A172 (cell line): ENCODE data around the gene VAT1. TPM values are rescaled to one million over a fixed set of nuclear protein-coding genes. Genes with fewer than 3 reads are reported as not detected.
"Not testable (repeated sequence)": the region's sequence is repeated elsewhere in the genome, so short reads cannot be mapped to it uniquely, and the experiment has no call there.

Experiments used
- DNase-seq: peaks from one replicate; pipeline ENCODE4 v3.0.0-alpha.2; 2015; ENCODE audit warnings: low spot score
- total RNA-seq: library from RNA; depleted of rRNA; stranded (reverse); fragments of >200 nt; shearing (Covaris generic); gene quantifications from 2 replicates; pipeline ENCODE4 v1.2.3, GENCODE V29; 2014

VAT1 gene
- total RNA-seq, 1 experiment from 2014 or later = 362 TPM

DNA sequence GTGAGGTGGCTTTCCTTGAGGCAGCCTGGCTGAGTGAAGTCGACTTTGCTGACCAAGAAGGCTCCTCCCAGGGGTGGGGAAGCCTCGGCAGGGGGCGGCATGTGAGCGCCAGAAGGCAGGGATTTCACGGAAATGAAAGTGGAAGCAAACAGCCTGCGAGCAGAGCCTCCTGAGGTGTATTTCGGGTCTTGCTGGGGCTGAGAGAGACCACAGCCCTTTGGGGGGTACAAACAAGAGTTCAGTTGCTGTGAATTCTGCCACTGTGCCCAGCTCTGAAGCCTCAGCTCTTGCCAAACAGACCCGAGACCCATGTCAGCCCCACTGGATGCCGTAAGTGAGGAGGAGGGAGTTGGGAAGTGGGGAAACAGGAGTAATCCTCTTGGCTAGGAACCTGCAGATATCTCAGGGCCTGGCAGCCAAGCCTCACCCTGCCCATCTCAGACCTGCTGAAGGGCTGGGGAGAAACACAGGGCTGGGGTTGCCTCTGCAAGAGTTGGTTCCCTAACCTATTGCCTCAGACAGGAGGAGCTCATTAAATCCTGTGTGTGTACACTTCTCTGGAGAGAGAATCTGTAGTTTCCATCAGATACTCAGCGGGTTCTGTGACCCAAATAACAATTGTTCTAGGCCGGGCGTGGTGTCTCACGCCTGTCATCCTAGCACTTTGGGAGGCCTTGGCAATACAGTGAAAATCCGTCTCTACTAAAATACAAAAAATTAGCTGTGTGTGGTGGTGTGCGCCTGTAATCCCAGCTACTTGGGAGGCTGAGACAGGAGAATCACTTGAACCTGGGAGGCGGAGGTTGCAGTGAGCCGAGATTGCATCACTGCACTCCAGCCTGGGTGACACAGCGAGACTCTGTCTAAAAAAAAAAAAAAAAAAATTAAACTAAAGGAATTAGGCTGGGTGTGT is 15.3 kb downstream of the VAT1 start, which contains the start of gene IFI35:
Gene IFI35, plus strand, starts transcription at position 146 of the 913 bp plus-strand sequence. Its CDS starts 164 bp downstream, at position 310.
- peak; percentile 86 for DNase-seq

- DNase-seq = peak; percentile 80
These were observed 18.5 kb downstream of the VAT1 start for GRCh38 chr17:43003542-43004172.

- not testable (repeated sequence) for DNase-seq
These were observed 21.3 kb downstream of the VAT1 start for GRCh38 chr17:43000894-43001293.

DNA sequence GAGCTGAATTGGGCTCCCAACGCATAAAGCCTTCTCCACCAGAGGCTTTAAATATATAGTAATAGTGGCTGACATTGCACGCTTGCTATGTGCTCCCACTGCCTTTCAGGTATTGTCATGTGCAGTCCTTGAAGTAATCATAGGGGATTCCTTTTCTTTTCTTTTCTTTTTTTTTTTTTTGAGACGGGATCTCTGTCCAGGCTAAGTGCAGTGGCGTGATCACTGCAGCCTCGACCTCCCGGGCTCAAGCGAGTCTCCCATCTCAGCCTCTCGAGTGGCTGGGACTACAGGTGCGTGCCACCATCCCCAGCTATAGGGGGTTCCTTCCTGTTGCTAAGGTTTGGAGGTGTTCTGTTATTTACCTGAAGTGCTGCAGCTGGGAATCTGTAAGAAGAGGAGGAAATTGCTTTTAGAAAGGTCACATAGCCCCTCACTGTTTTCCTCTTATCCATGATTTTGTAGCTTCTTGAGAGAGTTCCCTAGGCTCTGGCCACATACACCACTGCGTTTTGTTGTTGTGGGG is 23.1 kb downstream of the VAT1 start:
- DNase-seq = no peak

DNA sequence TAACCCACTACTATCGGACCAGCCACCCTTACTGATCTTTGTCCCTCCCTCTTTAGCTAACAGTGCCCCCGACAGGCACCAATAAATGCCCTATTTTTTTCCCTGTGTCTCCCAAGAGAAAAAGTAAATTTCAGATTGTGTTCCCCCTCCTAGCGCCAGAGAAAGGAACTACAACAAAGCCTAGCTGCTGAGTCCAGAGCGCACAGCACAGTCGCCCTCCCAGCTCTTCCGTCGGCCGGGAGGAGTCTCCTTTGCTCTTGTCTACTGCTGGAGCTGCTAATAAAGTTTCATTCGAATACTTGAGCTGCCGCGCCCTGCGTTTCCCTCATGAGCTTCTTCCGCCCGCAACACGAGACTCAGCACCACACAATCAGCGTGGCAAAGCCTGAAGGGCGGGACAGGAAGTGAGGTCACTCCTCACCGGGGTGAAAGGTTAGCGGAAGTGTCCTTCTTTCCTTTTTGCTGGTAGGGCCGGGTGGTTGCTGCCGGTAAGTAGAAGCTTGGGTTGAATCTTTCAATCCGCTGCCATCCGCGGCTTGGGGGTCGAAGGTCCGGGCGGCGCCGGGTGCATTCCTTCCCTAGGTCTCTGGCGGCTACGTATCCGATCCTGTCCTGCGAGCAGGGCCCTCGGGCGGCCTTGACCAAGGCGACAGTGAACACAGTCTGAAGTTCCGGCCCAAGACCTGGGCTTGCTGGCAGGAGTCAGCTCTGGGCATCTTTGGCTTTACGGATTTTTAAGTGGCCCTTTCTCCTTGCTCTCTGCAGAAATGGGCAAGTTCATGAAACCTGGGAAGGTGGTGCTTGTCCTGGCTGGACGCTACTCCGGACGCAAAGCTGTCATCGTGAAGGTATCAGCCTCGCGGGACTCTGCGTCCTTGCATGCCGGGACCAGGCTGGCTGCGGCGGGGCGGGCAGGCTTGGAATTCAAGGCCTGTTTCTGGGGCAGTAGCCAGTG is 23.9 kb downstream of the VAT1 start, which contains the start of gene RPL27:
Gene RPL27, plus strand, starts transcription at position 436 of the 955 bp plus-strand sequence. Its CDS starts 332 bp downstream, at position 768.
- peak; percentile 100 for DNase-seq

- no peak for DNase-seq
These were observed 24.7 kb downstream of the VAT1 start for GRCh38 chr17:42997390-42997983.

DNA sequence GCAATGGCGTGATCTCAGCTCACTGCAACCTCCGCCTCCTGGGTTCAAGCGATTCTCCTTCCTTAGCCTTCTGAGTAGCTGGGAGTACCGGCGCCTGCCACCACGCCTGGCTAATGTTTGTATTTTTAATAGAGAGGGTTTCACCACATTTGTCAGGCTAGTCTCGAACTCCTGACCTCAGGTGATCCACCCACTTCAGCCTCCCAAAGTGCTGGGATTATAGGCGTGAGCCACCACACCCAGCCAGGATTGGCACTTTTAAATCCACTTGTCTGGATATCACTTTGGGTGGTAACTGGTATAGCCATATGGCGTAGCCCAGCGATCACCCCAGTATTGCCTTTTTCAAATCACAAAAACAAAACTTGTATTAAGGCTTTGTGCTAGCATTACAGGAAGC is 28.3 kb downstream of the VAT1 start:
- DNase-seq = not testable (repeated sequence)

- DNase-seq = no peak
These were observed 29.3 kb downstream of the VAT1 start for GRCh38 chr17:42992872-42993271.

DNA sequence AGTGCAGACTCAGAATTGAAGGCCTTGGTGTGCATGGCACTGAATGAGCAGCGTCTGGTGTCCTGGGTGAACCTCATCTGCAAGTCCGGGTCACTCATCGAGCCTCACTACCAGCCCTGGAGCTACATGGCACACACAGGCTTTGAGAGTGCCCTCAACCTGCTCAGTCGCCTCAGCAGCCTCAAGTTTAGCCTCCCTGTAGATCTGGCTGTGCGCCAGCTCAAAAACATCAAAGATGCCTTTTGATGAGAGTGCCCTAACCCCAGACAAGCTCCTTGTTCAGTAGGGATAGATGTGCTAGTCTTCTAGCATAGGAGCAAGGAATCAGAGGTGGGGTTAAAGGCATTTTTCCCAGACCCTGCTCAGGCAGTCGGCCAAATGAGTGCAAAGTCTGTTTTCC is 30.7 kb downstream of the VAT1 start:
- no peak for DNase-seq

- no peak for DNase-seq
These were observed 32.2 kb downstream of the VAT1 start for GRCh38 chr17:42989726-42990652.

GRCh38 chr17:42989141-42989540 is 33.0 kb downstream of the VAT1 start:
- DNase-seq = no peak

- DNase-seq = no peak
These were observed 37.0 kb downstream of the VAT1 start for GRCh38 chr17:42985225-42985624.

DNA sequence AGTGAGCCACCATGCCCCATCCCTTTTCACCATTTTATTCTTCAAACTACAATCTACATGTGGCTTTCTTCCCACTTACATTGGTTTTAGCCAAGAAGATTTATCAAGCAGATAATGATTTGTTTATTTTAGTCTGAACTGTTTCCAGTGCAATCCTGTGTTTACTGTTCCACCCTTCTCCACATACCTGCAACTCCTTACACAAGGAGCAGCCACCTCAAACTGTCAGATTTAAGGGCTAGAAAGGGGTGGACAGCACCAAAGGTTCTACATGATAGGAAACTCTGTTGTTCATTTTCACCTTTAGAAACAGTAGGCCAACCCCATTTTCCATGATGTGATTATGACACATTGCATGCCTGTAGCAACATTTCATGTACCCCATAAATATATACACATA is 39.9 kb downstream of the VAT1 start:
- no peak for DNase-seq

DNA sequence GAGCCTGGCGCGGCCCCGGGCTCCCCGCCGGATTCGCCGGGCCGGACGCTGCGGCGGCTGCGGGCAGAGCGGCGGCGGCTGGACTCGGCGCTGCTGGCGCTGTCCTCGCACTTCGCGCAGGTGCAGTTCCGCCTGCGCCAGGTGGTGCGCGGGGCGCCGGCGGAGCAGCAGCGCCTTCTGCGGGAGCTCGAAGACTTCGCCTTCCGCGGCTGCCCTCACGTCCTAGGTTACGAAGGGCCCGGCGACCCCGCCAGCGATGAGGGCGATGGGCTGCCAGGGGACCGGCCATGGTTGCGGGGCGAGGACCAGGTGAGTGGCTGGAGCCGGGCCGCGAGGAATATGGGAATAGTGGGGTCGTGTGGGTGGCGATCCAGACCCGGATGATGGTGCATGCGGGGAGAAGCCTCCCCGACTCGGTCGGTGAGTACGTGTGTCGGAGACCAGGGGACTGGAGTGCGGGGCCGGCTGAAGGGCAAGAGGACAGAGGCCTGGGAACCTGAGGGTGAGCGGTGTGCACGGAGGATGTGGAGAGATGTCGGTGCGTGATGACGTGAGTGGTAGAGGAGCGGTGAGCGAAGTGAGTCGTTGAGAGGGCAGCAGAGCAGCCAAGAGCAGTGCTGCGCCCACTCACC is 41.3 kb downstream of the VAT1 start:
- peak; percentile 64 for DNase-seq

DNA sequence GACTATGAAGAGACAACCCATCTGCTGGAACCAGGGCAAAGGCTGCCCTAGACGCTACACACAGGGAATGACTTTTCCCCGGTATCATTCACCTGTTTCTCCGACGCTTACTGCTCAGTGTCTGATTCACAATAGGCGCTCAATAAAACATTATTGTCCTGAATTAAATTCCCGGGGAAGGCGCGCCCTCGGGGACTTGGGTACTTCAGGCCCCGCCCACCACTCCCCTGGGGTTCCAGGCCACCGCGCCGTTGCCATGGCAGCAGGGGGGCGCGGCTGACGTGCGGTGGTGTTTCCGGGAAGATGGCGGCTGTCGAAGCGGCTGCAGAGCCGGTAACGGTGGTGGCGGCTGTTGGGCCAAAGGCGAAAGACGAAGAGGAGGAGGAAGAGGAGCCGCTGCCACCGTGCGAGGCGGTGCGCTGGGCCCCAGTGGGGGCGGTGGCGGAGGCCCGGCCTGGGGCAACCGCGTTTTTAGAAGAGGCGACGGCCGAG is 41.9 kb downstream of the VAT1 start, which contains the start of gene RUNDC1:
Gene RUNDC1, plus strand, starts transcription at position 292 of the 492 bp plus-strand sequence. Its CDS starts 12 bp downstream, at position 304.
- DNase-seq = peak; percentile 79

DNA sequence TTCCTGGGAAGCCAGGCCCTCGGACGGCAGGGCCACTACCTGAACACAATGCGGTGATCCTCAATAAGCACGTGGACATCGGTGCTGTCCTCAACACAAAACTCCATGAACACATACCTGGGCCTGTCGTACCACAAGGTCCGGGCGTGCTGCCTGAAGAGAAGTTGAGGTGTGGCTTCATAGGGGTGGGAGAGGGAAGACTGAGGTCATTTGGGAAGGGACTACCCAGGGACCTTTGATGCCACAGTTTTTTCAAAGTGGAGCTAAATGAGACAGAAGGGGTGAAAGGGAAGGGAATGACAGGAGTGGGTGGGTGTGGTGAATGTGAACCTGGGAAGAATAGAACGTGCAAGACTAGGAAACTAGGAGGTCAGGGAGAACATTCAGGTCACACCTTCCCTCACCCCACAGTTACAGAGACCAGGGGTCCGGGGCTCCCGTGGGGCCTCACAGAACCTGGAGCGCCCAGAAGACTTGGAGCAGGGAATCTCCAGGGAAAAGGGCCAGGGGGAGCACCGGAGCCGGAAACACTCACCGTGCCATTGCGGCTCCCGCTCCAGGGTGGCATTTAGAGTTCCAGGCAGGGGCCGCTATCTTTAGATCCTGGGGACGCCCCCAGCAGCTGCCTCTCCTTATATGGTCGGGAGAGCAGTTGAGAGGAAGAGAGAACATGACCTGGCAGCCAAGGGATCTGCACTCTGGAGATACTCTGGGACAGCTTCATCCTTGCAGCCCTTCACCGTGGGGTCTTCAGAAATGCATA is 42.5 kb downstream of the VAT1 start, which contains the start of gene PTGES3L:
Gene PTGES3L, minus strand, starts transcription at position 570 of the 763 bp plus-strand sequence. Its CDS starts 27 bp downstream, at position 543.
- DNase-seq = peak; percentile 66

GRCh38 chr17:42975701-42976100 is 46.5 kb downstream of the VAT1 start:
- not testable (repeated sequence) for DNase-seq

- no peak for DNase-seq
These were observed 46.9 kb downstream of the VAT1 start for GRCh38 chr17:42975265-42975664.
